ENCODE measurements around the gene ZNF625. TPM values are rescaled to one million over a fixed set of nuclear protein-coding genes. Genes with fewer than 3 reads are reported as not detected.

ZNF625 gene
- polyA plus RNA-seq, 1 donor (not counting 4 experiments of a cell fraction or from before 2014, with no cell fraction given) = 2.5 TPM

DNA sequence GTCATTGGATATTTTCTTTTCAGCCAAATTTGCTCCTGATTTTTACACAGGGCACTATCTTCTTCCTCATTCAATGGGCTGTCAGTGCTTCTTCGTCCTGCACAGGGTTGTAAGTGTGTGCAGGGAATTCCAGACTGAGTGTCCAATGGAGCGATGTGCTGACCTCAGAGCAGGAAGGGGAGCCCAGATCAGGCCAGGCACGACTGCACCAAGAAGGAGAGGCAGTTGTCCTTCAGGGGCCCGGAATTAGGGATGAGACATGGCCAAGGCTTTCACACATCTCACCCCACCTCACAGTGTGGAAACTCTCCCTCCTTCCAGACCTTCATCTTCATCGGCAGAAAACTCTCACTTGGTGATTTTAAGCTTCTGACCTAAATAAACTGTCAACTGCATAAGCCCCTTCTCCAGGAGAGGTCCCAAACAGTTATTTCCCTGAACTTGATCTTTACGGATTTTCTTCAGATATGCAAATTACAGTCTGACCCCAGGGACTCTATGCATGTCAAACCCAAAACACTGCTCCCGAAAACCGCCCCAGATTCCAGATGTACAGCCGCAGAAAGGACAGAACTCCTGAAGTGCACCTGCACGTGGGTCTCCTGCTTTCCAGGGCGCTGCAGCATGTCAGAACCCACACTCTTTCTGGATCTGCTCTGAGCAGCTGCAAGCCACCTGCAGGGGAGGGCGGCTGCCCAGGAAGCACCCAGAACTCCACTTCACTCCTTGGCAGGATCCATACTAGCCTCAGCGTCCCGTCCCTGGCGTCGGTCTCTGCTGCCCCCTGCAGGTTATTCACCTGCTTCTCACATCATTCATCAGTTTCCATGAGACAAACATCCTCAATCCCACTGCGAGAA, 15.8 kb downstream of the ZNF625 start:
- no peaks in the 10 kb centered on the region for H4K20me1 ChIP-seq (ENCODE audit: control insufficient read depth, extremely low read depth, insufficient read depth, low read length)
- H3K27ac ChIP-seq (ENCODE audit: control insufficient read depth, insufficient read depth, low read length) = no peak overlapping the region
- peak overlapping the region; percentile 77 for H3K9ac ChIP-seq (ENCODE audit: control insufficient read depth, extremely low read depth, insufficient read depth, low read length)

DNA sequence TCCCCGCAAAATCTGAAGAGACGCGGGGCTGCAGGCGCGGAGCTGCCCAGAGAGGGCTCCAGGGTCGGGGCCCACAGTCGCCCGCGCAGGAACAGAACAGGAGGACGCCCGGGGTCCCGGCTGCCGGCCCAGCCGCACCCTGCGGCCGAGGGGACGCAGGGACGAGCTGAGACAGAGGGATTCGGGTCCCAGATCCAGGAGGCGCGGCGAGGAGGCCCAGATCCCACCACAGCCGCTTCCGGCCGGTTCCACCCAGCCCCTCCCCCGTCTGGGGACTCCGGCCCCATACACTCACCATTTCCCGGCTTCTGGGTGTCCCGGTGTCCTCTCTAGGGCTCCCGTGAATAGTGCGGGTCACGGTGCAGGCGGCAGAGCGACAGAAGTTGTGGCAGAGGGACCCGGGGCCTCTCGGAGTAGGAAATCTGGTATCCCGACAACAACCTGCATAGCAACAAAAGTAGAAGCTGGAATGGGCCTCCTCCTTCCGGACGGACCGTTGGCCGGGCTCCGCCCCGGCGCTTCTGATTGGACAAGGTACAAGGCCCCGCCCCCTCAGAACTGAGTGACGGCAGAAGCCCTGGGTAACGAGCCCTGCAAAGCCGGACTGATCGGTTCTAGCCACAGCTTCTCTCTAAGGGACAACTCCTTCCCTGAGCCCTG, 16.5 kb downstream of the ZNF625 start, which contains the start of gene ZNF20:
Gene ZNF20 (minus strand): TSS at position 466 of the 660 bp plus-strand sequence. CDS start 168 bp downstream, at position 298.
- H3K9me1 ChIP-seq (ENCODE audit: control insufficient read depth, extremely low read depth, insufficient read depth, low read length) = no peaks in the 10 kb centered on the region
- H2AFZ ChIP-seq (ENCODE audit: control insufficient read depth, low read length) = peak within 1 kb of the TSS; percentile 87
- no peaks in the 10 kb centered on the region for H4K20me1 ChIP-seq (ENCODE audit: control insufficient read depth, extremely low read depth, insufficient read depth, low read length)
- peak; percentile 67 for DNase-seq (ENCODE audit: low read depth, low spot score)
- peaks cover 15% of the 10 kb centered on the region for H3K79me2 ChIP-seq (ENCODE audit: control insufficient read depth, insufficient read depth, low read length)
- peaks cover 7% of the 10 kb centered on the region for H3K4me1 ChIP-seq (ENCODE audit: control insufficient read depth, extremely low read depth, insufficient read depth, low read length)
- peak; percentile 67 for FAIRE-seq
- peak within 1 kb of the TSS; percentile 68 for H3K27ac ChIP-seq (ENCODE audit: control insufficient read depth, insufficient read depth, low read length)
- peak within 1 kb of the TSS; percentile 77 for H3K9ac ChIP-seq (ENCODE audit: control insufficient read depth, extremely low read depth, insufficient read depth, low read length)
- H3K36me3 ChIP-seq (ENCODE audit: control insufficient read depth in 2 of 2, extremely low read depth in 1 of 2, insufficient read depth in 2 of 2, low read length in 2 of 2) = peaks cover under 1 to 8% of the 10 kb centered on the region in 2 experiments
- H3K9me3 ChIP-seq (ENCODE audit: control insufficient read depth, low read depth, low read length) = peaks cover under 1% of the 10 kb centered on the region
- no peaks in the 10 kb centered on the region for H3K27me3 ChIP-seq (ENCODE audit: control insufficient read depth, extremely low read depth, insufficient read depth, low read length)
- dilution Hi-C loops (cut with MboI; ENCODE audit: extremely low pct_ligation_motif_present, low sequenced_read_pairs) = no loop called here
- TF ChIP-seq EZH2 (IDR thresholded peaks at IDR 0.05; ENCODE audit: low read length) = no peak
- TF ChIP-seq, protein P1, sequence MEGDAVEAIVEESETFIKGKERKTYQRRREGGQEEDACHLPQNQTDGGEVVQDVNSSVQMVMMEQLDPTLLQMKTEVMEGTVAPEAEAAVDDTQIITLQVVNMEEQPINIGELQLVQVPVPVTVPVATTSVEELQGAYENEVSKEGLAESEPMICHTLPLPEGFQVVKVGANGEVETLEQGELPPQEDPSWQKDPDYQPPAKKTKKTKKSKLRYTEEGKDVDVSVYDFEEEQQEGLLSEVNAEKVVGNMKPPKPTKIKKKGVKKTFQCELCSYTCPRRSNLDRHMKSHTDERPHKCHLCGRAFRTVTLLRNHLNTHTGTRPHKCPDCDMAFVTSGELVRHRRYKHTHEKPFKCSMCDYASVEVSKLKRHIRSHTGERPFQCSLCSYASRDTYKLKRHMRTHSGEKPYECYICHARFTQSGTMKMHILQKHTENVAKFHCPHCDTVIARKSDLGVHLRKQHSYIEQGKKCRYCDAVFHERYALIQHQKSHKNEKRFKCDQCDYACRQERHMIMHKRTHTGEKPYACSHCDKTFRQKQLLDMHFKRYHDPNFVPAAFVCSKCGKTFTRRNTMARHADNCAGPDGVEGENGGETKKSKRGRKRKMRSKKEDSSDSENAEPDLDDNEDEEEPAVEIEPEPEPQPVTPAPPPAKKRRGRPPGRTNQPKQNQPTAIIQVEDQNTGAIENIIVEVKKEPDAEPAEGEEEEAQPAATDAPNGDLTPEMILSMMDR (optimal IDR thresholded peaks at IDR 0.05 in 1 of 3, IDR thresholded peaks at IDR 0.05 in 1 of 3, conservative IDR thresholded peaks at IDR 0.05 in 1 of 3; ENCODE audit: extremely low read depth in 1 of 3, insufficient read depth in 2 of 3, low read length in 3 of 3) = no peak
- peak within 1 kb of the TSS; percentile 77 to 94 (median 83) for H3K4me3 ChIP-seq (ENCODE audit: control insufficient read depth in 2 of 3, extremely low read depth in 1 of 3, insufficient read depth in 2 of 3, low read depth in 1 of 3, low read length in 3 of 3)
- peak within 1 kb of the TSS; percentile 73 for H3K4me2 ChIP-seq (ENCODE audit: control insufficient read depth, extremely low read depth, insufficient read depth, low read depth, low read length)

More for the DNA sequence above, 15.8 kb downstream of the ZNF625 start:
- dilution Hi-C loops (cut with MboI; ENCODE audit: extremely low pct_ligation_motif_present, low sequenced_read_pairs) = no loop called here
- FAIRE-seq (peak; percentile 89), DNase-seq (ENCODE audit: low read depth, low spot score) (peak; percentile 52)
- H3K27me3 ChIP-seq (ENCODE audit: control insufficient read depth, extremely low read depth, insufficient read depth, low read length) = no peaks in the 10 kb centered on the region
- peak overlapping the region; percentile 42 for H2AFZ ChIP-seq (ENCODE audit: control insufficient read depth, low read length)
- peaks cover 7% of the 10 kb centered on the region for H3K4me1 ChIP-seq (ENCODE audit: control insufficient read depth, extremely low read depth, insufficient read depth, low read length)
- H3K36me3 ChIP-seq (ENCODE audit: control insufficient read depth in 2 of 2, extremely low read depth in 1 of 2, insufficient read depth in 2 of 2, low read length in 2 of 2) = peaks cover 9 to 13% of the 10 kb centered on the region in 2 experiments
- peak overlapping the region; percentile 73 for H3K4me2 ChIP-seq (ENCODE audit: control insufficient read depth, extremely low read depth, insufficient read depth, low read depth, low read length)
- peaks cover 8% of the 10 kb centered on the region for H3K9me3 ChIP-seq (ENCODE audit: control insufficient read depth, low read depth, low read length)
- H3K4me3 ChIP-seq (ENCODE audit: control insufficient read depth in 2 of 3, extremely low read depth in 1 of 3, insufficient read depth in 2 of 3, low read depth in 1 of 3, low read length in 3 of 3) = peak overlapping the region; percentile 77 to 94 (median 83)
- peaks cover 15% of the 10 kb centered on the region for H3K79me2 ChIP-seq (ENCODE audit: control insufficient read depth, insufficient read depth, low read length)
- TF ChIP-seq EZH2 (IDR thresholded peaks at IDR 0.05; ENCODE audit: low read length) = no peak
- TF ChIP-seq, protein P1 (optimal IDR thresholded peaks at IDR 0.05 in 1 of 3, IDR thresholded peaks at IDR 0.05 in 1 of 3, conservative IDR thresholded peaks at IDR 0.05 in 1 of 3; ENCODE audit: extremely low read depth in 1 of 3, insufficient read depth in 2 of 3, low read length in 3 of 3) = peak; percentile 96 to 98 (median 96)
- H3K9me1 ChIP-seq (ENCODE audit: control insufficient read depth, extremely low read depth, insufficient read depth, low read length) = no peaks in the 10 kb centered on the region
